HG02938 (cell line): ENCODE results near the gene FXYD1.
"Not testable (repeated sequence)": the region's sequence is repeated elsewhere in the genome, so short reads cannot be mapped to it uniquely, and the experiment has no call there.

Source experiments
- ATAC-seq: cut with Tn5 transposase; IDR thresholded peaks from one replicate; pipeline ENCODE4 v1.9.1; 2021; ENCODE audit warnings: mild to moderate bottlenecking, moderate library complexity; ENCODE audit not compliant: unreplicated experiment

The FXYD1 gene

DNA sequence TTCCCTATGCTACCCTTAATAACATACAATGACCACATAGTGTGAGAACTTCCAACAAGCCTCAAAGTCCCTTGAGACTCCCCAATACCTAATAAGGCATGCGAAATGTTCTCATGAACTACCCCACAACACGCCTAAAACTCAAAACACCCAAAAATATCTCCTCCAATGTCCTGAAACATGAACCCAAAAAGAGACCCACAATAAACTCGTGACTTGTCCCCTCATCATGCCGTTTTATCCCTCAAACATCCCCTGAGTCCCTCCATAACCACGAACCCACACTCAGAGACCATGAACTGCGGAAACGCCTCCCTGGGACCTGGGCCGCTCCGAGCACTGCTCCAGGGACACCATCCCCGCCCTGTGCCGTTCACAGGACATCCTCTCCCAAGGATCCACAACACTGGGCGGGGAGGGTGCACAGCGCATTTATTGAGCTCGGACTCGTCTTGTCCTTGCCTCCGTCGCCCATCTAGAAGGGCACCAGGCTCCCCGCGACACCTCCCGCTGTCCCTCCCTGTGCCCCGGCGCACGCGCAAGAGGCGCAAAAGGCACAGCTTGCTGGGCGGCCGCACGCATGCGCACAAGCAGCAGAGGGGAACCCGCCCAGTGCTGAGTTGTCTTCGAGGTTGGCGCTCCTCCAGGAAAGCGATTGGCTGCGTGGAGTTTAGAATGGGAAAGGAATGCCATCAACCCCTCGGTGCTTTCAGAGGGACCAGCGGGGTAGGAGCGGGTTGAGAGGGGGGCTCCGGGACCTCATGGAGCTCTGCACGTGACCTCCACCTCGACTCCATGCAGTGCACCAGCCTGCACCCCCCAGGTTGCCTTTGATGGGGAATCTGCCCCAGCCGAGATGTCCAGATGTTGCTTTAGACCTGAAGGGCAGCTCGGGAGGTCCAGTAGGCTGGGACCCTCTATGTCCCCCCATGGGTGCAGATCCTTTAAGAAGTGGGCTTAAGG, 14.2 kb upstream of the FXYD1 start:
- ATAC-seq: no peak

- no peak for ATAC-seq
These were observed 13.3 kb upstream of the FXYD1 start for GRCh38 chr19:35125270-35125717.

- ATAC-seq: no peak
These were observed 12.6 kb upstream of the FXYD1 start for GRCh38 chr19:35125749-35126623.

DNA sequence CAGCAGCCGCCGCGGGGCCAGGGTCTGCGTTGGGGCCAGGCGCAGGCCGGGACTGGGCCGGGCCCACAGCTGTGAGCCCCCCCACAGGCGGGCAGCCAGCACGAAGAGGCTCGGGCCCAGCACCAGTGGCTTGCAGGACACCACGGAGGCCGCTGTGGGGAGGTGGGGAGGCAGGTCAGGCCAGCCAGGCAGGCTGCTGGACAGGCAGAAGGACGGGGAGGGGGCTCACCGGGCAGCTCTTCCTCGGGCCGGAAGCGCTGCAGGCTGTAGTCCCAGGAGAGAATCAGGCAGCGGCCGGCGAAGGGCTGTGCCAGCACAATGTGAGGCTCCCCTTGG, 12.0 kb upstream of the FXYD1 start:
- no peak for ATAC-seq

DNA sequence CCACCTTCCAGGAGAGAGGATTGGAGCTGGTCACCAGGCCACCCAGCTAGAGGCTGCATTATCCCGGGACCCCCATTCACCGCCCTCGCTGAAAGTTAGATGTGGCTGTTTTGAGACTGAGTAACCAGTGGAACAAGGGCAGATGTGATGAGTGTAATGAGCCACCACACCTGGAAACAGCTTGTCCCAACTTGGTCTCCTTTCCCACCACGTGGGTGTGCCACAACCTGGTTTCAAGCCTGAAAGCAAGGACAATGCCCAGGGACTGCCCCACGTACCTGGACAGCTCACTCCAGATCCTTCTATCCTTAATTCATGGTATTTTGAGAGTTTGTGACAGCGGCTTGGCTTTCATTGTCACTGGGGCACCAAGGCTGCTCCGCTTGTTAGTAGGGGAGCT, 10.8 kb upstream of the FXYD1 start:
- ATAC-seq: no peak

GRCh38 chr19:35128398-35129057, 10.1 kb upstream of the FXYD1 start:
- no peak for ATAC-seq

DNA sequence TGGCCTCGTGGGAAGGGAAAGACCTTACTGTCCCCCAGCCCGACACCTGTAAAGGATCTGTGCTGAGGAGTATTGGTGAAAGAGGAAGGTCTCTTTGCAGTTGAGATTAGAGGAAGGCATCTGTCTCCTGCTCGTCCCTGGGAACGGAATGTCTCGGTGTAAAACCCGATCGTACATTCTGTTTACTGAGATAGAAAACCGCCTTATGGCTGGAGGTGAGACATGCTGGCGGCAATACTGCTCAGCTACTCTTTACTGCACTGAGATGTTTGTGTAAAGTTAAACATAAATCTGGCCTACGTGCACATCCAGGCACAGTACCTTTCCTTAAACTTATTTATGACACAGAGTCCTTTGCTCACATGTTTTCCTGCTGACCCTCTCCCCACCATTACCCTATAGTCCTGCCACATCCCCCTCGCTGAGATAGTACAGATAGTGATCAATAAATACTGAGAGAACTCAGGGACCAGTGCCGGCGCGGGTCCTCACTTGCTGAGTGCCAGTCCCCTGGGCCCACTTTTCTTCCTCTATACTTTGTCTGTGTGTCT, 8.8 kb upstream of the FXYD1 start:
- not testable (repeated sequence) for ATAC-seq

DNA sequence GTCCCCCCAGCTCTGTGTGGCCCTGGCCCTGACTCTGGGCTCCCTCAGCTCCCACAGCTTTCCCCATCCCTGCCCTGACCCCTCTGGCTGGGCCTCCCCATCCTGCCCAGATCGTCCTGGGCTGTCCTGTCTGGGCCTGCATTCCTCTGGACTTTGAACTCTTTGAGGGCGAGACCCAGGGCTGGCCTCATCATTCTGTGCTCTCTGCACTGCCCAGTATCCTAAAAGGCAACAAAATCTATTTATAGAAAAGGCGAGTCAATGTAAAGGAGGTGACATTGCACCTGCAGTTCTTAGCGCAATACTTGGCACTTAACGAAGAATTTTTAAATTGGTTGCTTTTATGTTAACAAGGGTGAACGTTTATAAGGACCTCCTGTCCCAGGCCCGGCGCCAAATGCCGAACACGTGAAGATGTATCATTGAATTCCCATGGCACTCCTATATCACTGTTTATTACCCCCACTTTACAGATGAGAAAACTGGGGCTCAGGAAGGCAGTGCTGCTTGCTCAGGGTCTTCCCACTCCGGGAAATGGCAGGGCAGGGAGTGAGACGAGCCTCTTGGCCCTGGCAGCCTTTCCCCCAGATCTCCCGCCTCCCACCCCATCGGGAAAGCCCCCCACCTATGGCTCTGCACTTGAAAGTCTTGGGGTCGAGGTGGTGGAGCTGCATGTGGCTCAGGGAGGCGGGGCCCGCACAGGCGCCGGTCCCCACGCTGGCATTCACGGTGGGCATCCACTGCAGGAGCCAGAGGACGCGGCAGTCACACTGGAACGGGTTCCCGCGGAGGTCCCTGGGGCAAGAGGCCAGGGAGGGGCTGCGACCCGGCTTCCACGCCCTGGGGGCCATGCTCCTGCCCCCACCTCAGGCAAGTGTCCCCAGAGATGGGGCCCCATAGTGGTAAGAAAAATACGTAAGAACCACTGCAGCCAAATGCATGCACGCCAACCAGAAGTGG, 7.6 kb upstream of the FXYD1 start:
- no peak for ATAC-seq

DNA sequence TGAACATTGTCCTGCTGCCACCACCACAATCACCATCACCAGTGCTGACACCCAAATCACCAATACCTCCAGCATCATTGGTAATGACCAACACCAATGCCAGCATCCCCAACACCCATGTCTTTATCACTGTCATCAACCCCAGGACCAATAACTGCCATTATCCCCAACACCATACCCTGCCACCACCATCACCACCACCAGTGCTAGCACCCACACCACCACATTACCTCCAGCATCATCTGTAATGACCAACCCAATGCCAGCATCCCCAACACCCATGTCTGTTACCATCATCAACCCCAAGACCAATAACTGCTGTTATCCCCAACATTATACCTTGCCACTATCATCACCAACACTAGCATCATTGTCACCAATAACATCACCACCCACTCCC, 6.4 kb upstream of the FXYD1 start:
- ATAC-seq: no peak

DNA sequence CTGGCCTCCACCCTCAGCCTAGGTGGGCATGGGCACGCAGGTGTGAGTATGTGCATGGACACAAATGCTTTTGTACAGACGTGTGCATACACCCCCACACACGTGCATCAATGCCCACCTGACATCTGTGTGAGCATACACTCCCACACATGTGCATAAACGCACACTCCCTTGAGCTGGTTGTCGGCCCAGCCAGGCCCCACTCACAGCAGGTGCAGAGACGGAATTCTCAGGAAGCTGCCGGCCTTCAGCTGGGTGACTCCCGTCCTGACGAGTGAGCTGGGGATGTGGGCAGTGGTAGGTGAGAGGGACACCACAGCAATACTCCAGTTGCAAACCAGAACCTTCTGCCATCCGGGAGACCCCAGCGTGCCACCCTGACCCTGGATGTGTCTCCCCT, 4.8 kb upstream of the FXYD1 start:
- ATAC-seq: no peak

- ATAC-seq: no peak
These were observed 3.9 kb upstream of the FXYD1 start, which contains the start of gene LGI4 for GRCh38 chr19:35134601-35135242. Gene LGI4 (minus strand): TSS chr19:35135059. CDS start chr19:35134680, 379 bp downstream.

DNA sequence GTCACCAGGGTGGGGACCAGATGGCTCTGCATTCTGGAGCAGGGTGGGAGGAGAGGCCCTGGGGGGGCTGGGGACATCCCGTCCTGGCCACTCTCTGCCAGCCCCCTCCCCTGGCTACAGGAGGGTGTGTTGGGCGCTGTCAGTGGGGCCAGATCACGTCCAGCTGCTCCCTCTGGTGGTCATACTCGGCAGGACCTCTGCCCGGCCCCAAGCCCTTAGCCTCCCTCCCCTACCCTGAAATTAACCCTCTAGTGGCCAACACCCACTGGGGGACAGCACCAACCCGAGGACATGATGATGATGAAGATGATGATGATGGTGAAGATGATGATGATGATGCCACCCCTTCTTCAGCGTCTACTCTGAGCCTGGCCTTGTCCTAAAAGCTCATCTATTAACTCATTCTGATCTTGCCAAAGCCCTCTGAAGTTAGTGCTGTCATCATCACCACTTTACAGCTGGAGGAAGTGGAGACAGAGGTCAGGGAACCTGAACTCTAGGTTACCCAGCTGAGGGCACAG, 3.2 kb upstream of the FXYD1 start:
- ATAC-seq: no peak

DNA sequence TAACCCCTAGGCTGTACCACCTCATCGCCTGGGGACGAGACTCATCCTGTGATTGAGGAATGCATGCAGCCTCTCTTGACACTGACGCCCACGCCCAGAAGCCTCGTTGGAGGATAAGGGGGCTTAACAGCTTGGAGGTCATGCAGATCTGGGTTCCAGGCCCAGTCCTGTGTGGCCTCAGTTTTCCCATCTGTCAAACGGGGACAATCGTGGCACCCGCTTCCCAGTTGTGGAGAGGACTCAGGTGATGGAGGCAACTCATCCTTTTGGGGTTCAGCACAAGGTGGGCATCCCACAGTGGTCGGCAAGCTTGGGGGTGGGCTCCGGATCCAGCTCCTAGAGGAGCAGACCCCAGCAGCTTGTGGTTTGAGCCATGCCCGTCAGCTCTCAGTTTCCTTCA, 2.4 kb upstream of the FXYD1 start:
- no peak for ATAC-seq

DNA sequence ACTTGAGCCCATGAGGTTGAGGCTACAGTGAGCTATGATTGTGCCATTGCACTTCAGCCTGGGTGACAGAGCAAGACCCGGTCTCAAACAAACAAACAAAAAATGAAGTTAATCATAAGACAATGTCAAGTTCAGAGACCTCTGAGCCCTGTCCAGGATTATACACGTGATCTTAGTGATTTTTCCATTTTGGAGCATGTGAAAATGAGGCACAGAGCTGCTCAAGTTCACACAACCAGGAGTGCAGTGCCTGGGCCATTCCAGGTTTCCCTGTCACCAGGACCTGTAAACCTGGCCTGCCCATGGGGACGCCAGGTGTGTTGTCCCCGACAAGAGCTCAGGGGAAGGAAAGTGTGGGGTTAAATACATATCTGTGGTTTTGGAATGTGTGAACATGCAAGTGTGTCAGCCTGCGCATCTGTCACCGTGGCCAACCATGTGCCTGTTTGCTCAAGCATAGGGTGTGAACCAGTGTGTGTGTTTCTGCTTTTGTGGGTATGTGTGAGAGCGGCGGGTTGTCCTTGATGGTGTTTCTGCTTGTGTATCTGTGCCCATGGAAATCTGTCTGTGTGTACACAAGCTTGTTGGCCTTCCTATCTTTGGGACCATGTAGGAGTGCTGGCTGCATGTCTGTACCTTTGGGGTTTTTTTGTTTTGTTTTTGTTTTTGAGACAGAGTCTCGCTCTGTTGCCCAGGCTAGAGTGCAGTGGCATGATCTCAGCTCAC, 1.5 kb upstream of the FXYD1 start:
- no peak for ATAC-seq

- no peak for ATAC-seq
These were observed 1.8 kb downstream of the FXYD1 start for GRCh38 chr19:35140207-35140961.

DNA sequence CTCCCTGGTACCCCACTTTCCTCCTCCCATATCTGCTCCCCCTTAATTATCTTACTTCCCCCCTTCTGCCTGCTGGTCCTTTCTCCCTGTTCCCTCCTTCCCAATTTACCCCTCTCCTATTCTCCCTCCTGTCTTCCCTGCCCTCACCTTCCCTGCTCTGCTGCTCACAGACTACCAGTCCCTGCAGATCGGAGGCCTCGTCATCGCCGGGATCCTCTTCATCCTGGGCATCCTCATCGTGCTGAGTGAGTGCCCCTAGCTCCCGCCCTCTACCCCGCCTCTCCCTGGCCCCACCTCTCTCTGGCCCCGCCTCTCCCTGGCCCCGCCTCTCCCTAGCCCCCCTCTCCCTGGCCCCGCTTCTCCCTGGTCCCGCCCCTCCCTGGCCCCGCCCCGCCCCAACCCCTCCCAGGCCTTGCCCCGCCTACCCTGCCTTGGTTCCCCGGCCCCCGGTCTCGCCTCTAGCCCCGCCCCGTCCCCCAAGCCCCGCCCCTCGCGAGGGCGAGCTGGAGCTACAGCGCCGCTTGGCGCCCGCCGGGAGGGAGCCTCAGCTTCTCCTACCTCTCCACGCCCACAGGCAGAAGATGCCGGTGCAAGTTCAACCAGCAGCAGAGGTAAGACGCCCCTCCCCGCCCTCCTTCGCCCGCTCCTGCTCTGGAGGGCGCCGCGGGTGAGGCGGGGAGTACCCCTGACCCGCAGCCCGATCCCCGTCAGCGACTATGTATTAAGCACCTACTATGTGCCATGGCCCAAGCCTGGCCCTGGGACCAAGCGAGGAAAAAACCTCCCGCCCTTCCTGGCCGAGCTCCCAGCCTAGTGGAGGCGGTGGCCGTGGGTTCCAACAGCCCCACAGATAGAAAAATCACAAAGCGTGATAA, 2.6 kb downstream of the FXYD1 start:
- no peak for ATAC-seq
